ENCODE measurements around the gene HOTAIR.
A peak's percentile ranks its signal among the peaks of the same experiment; 100 is the strongest.

The HOTAIR gene

DNA sequence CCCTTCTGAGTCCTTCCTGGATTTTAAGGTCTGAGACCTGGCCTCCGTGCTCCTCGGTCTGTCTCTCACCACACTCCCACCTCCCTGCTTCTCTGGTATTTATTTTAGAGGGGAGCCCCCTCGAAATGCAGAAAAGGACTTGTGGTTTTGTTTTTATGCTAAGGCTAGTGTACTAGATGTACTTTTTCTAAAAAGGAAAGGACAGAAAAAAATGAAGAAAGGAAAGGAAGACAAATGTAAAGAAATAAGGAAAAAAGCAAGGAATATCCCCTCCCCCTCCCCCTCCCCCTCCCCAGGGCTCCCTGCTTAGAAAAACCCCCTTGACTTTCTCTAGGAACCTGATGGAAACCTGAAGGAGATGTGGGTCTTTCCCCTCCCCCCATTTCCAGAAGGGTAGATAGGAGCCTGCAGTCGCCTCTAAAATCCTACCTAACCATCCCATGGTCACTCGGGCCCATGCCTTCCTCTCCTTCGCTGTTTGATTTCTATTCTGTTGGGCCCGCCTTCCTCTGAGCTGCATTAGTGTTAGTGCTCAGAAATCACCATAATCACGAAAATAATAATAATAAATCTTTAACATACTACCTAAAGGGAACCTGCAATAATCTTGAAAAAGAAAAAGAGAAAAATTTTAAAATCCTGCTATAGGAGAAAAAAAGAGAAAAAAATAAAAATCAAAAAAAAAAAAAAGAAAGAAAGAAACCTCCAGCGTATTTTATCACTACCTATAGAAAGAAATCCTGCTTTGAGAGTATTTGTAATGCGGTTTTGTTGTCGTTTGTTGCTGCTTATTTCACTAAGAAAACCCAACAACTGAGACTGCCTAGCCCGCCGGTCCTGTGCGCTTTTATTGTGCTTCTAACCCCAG is 37.1 kb upstream of the HOTAIR start:
- DNase-seq (ENCODE audit: low read depth), result no peak

DNA sequence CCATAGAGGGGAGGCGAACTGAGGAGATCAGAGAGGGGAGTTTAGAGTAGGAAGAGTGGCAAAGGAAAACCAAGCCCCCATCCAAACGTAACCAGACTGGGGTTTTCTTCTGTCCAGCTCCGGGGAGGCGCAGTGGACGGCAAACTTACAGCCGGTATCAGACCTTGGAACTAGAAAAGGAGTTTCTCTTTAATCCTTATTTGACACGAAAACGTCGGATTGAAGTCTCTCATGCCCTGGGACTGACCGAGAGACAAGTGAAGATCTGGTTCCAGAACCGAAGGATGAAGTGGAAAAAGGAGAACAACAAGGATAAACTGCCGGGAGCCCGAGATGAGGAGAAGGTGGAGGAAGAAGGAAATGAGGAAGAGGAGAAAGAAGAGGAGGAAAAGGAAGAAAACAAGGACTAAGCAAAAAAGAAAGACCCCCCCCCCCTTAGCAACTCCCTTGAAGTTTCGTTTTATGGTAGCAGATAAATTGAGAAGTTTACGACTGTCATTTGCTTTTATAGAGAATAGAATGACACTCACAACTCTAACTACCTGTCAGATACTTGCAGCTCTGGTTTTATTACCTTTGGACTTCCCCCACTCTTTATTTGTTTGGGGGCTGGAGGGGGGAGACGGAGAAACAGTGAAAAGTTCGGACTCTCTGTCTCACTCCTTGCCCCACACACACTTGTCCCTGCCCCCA is 36.4 kb upstream of the HOTAIR start:
- no peak for DNase-seq (ENCODE audit: low read depth)

DNA sequence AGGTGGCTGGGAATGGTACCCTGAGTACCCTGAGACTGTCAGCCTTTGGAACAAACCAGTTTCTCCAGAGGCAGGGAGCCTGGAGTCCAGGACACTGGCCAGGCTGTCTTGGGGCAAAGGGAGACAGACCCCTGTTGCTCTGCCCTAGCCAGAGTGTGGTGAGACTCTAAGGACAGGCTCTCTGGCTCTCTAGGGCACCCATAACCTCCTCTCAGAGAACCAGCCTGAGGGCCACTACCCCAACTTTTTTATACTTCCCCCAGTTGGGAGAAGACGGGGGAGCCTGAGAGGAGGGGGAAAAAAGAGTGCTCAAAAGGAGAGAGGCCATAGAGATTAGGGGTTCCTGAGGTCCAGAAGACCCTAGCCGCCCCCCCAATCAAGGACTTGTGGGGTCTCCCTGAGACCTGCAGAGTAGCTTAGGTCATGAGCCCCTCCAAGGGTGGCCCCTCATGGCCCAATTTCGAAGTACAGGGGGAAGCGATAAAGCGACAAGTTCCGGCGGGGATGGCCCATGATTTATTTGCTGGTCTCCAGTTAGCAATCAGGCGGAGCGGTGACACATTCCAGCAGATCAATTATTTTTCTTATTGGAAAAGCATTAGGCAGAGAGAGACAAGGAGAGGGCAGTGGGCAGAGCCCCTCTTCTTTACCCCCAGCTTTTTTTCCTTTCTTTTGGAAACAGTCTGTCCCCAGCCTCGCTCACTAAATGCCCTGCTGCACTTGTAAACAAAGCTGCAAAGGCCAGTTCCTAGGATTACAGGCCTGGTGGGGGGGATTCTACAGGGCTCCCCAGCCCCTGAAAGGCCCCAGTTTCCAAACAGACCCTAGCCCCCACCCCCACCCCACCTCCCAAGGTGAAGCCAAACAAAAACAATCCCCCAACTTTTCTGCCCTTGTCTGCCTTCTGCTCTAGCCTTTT is 35.6 kb upstream of the HOTAIR start:
- no peak for DNase-seq (ENCODE audit: low read depth)

DNA sequence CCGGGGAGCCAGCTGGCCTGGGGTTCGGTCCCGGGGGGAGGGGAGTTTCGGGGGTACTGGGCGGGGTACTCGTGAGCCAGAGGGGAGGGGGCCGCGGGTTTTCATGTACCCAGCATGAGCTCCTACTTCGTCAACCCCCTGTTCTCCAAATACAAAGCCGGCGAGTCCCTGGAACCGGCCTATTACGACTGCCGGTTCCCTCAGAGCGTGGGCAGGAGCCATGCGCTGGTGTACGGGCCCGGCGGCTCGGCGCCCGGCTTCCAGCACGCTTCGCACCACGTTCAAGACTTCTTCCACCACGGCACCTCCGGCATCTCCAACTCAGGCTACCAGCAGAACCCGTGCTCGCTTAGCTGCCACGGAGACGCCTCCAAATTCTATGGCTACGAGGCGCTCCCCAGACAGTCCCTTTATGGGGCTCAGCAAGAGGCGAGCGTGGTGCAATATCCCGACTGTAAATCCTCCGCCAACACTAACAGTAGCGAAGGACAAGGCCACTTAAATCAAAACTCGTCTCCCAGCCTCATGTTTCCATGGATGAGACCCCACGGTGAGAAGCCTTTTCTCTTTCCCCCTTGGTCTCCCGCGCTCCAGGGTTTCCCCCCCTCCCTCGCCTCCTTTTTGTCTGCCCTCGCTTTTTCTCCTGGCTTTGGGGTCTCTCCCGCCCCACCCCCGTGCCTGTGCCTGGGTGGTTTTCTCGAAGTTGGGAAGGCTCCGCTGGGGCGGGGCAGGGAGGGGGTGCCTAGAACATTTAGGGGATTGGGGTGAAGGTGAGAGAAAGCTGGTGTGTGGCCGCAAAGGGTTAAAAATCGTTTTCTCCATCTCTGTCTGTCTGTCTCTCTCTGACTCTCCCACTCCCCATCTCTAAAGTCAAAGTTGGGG is 34.7 kb upstream of the HOTAIR start:
- no peak for DNase-seq (ENCODE audit: low read depth)

DNA sequence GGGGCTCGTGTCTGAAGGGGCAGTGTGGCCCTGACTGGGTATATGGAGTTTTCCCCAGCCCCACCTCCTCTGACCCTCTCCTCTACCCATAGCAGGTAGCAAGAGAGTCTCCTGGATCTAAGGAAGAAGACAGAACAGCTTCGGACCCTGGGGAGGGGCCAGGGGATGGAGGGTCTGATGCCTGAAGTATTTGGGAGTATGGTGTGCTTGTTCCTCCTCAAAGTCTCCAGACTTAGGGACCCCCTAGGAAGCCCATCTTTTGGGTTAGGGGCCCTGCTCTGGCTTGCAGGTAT is 33.5 kb upstream of the HOTAIR start:
- no peak for DNase-seq (ENCODE audit: low read depth)

DNA sequence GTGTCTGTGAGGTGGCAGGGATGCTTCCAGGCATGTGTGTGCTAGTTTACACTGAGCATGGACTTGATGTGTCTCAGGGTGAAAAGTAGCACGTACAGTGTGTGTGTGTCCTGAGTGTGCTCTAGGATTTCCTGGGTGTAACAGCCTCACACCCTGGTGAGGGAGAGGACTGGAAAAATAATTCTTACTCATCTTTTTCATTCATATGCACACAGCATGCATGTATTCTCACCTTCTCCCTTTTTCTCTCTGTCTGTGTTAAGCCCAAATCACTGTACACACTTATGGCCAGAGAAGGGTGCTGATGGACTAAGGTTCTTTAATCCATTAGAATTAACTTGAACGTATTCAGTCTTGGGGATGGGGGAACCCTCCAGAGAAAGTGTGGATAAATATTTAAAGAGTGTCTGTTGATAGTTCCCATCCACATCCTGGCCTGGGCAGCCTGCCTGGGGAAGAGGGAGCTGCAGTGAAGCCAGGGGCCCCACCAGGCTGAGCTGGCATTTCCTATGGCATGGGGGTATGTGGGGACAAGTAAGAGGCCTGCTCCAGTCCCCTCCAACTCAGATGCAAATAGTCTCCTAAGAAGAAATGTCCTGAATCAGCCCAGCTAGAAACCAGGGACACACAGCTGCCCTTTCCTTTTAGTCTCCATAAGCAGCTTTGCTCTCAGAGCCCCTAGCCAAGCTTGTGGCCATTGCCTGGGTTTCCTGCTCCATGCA is 32.9 kb upstream of the HOTAIR start:
- DNase-seq (ENCODE audit: low read depth), result no peak

DNA sequence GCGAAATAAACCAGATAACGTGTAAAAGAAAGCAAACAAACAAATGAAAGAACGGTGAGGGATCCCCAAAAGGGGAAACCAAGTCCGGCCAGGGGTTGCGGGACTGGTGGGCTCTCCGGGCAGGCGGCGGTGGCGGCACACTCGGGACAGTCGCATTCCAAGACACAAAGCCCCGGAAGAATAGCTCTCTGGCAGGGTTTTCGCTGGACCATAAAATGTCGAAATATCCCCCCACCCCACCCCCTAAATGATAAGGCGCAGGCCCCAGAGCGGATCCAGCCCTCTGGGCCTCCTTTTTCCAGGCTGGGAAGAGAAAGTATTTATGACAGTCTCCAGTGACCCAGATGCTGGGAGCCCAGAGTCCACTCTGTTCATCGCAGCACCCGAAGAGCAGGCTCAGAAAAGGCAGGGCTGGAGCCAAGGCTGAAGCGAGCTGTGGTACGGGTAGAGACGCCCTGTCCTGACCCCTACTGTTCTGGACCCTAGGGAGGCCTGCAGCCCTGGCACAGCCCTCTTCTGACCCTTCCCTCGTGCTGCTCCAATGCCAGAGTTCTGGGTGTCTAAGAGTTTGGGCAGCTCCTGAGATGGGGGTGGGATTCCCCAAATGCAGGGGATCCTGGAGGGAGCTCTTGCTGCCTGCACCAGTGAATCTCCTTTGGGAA is 31.9 kb upstream of the HOTAIR start:
- DNase-seq (ENCODE audit: low read depth), result no peak

DNA sequence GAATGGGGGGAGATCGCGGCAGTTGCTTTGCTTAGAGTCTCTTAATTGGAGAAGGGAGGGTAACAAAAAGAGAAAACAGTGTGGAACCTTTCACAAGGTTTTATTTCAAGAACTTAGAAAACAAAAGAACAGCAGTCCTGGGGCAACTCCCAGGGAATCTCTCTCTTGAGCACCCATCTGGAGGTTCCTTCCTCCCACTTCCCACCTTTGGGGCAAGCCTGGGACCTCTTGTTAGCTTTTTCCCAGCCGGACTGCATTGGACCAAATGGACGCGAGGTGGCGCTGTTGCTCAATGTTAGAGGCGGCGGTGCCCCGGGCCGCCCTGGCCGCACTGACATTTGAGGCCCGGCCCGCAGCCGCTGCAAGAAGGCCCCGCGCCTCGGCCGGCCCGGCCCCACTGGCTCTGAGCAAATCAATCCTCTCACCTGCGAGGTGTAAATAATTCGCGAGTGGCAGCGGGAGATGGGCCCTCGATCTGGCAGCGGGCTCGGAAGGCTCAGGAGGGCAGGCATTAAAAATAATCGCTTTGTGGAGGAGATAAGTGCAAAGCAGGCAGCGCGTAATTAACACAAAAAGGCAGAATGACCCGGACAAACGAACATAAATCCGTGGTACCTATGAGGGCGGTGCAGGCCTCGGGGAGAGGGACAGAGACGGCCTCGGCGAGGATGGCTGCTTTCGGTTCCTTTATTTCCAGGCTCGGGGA is 31.3 kb upstream of the HOTAIR start:
- peak; percentile 74 for DNase-seq (ENCODE audit: low read depth)

DNA sequence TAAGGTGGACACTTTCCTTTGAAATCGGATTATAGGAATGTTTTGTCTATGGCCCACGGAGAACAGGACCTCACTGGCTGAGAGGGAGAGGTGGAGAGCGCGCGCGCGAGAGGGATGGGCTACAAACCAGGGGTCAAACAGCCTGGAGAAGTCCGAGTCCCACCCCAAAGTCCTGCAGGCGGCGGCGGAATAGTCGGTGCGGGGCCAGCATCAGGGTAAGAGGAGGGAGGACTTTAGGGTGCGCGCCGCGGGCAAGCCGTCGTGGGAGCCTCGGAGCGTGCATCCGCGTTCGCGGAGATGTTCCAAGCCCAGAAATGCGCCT is 30.7 kb upstream of the HOTAIR start:
- no peak for DNase-seq (ENCODE audit: low read depth)

DNA sequence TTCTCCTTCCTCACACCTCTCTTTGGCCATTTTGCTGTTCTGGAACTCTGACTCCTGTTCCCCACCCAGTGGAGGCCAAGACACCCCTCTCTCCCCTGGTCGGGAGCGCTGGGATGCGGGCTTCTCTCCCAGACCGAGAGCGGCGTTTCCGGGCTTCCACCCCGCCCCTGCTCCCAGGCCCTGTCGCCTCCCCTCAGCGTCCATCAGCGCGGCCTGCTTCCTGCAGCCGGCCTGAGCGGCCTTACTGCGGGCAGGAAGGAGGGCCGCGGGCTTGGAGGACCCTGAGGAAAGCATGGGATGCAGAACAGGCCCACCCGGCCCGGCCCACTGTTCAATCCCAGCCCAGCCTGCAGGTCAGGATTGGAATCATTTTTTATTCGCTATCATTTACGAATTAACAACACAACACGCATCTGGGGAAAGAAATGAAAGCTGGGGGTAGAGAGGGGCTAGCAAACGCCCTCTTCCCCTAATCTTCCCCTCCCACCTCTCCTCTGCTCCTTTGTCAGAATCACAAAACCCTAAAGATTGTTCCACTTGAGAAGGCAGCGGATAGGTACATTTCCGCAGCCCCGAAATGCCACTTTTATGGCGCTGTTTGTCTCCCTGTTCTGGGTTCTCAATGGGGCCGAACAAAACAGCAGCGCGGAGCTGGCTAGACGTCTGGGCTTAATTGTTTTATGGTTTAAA is 30.2 kb upstream of the HOTAIR start:
- no peak for DNase-seq (ENCODE audit: low read depth)

DNA sequence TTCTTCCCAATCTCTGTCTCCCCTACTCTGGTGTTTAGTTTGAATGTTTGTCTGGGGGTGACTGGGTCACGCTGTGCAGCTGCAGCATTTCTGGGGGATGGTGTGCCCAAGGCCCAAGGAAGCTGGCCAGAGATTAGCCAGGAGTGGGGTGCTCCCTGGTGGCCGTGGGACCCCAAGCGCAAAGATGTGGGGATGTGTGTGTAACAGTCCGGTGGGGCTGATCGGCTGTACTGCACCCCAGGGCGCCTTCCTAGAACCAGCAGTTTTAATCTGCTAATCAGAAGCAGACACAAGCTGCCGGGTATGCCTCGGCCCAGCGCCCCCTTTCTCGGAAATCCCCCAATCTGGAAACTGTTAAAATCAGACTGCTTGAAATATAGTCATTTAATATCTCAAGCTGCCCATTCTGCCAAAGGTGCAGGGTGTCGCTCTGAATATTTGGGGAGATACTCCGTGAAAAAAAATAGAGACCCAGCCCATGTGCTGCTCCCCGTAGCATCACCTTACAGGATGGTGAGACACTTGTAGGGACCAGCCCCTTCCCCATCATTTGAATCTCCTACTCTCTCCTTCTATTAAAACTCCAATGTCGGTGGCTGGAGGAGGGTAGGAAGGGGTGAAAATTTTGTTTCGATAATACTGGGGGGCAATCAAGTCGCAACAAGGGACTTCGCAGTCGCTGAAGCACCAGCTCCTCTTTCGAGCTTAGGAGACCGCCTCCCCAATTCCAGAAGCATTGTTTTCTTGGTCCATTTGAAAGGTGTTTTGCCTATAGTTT is 29.5 kb upstream of the HOTAIR start:
- no peak for DNase-seq (ENCODE audit: low read depth)

DNA sequence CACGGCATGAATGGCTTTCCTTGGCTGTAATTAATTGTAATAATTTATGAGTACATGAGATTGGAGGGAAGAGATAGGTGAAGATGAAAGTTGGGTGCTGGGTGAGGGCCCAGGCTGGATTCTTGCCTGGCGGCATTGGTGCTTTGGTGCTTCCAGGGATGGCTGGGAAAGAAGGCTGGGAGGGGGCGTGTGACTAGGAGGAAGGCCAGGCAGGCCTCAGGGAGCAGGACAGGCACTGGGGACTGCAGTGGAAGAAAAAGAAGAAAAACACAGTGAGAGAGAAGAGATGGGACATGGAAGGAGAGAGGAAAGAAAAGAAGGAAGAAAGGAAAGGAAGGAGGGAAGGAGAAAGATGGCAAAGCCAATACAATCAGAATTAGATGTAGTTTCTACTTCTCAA is 28.9 kb upstream of the HOTAIR start:
- no peak for DNase-seq (ENCODE audit: low read depth)

DNA sequence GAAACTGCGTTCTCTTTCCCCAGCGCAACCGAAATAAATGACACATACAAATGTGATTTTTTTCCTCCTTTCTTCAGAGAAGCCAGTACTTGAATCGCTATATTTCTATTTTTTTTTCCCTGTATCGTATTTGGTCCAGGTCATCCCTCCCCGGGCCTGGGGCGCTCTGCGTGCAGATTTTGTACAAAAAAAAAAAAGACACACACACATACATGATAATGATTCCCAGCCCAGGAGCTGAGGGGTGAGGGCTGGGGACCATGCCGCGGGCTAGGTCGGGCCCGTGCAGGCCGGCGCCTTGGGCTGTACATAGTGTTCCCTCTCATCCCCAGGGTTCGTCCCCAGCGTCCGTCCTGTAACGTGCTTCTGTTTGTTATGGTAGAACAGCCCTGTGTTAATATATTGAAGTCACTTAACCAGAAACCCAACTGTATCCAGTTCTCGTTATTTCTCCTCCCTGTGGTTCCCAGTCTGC is 28.2 kb upstream of the HOTAIR start:
- no peak for DNase-seq (ENCODE audit: low read depth)

DNA sequence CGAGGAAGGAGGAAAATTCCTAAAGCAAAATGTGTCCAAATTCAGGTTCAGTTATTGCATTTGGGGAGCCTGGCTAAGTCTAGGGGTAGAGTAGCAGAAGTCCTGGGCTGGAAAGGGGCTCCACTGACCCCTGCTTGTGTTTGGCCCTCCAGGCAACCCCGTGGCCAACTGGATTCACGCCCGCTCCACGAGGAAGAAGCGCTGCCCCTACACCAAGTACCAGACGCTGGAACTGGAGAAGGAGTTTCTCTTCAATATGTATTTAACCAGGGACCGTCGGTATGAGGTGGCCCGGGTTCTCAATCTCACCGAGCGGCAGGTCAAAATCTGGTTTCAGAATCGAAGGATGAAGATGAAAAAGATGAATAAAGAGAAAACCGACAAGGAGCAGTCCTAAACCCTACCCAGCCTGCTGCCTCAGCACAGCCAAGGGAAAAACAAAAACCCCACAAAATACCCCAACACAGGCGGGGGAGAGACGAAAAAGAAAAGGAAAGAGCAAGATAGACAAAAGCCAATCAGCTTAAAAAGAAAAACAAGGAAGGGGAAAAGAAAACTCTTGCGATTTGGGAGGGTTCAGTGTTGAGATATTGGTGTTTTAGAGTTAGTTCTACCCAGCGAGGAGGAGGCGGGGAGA is 27.6 kb upstream of the HOTAIR start:
- no peak for DNase-seq (ENCODE audit: low read depth)

DNA sequence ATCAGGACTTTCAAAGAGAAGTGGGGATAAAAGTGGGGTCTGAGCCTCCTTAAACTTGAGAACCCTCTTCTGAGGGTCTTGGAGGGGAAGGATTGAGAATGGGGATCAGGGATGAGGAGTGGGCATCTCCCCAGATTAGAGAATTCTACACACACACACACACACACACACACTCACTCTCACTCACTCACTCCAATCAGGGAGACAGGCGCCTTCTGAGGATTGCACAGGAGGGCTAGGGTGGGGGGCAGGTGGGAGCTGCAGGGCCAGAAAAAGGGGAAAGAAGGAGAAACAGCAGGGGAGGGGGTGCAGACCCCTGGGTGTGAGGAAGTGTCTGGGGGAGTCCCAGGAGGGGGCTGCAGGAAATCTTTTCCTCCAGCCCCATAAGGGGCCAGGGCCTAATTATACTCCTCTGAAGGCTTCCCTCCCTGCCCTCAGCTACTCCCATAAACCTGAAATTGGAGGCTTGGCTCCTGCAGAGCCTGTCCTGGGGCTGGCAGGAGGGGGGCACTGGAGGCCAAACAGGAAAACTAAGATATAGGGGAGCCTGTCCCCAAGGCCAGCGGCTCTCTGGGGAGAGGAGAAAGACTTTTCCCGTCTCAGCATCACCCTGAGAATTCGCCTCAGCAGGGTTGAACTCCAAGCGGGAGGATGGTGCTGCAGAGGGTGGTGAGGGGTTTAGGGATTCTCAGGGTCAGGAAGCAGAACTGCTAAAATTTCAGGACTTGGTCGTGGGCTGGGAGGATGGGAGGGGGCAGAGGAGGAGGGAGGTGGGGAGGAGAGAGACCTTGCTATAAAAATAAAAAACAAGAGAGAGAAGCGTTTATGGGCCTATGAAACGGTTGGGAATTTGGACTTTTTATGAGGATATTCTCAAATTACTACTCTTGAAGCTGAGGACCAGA is 26.8 kb upstream of the HOTAIR start:
- DNase-seq (ENCODE audit: low read depth), result no peak

DNA sequence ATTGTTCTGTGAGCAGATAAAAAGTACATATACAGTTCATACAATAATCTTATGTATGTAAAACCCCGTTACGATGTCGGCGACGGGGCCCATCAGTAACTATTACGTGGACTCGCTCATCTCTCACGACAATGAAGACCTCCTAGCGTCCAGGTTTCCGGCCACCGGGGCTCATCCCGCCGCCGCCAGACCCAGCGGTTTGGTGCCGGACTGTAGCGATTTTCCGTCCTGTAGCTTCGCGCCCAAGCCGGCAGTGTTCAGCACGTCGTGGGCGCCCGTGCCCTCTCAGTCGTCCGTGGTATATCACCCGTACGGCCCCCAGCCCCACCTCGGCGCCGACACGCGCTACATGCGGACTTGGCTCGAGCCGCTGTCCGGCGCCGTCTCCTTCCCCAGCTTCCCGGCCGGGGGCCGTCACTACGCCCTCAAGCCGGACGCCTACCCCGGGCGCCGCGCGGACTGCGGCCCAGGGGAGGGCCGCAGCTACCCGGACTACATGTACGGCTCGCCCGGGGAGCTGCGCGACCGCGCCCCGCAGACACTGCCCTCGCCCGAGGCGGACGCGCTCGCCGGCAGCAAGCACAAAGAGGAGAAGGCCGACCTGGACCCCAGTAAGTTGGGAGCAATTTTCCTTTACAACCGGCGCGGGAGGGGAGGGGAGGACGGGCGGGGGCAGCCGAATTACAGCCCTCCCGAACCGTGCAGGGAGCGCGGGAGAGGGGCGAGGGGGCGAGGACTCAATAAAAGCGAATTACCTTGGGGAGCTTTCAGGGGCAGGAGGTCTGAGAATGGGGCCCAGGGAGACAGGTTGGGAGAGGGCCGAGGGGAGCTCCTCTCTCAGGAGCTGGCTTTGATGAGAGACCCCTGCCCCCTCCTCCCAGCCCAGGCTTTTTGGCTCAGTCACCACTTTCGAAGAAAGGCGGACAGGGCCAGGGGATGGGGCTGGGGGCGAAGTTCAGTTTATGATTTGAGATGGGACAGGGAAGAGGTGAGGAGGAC is 25.7 kb upstream of the HOTAIR start, which contains the start of gene HOXC9:
HOXC9 (plus strand) TSS at position 46 of the 999 bp plus-strand sequence; CDS start at position 74, 28 bp downstream.
- DNase-seq (ENCODE audit: low read depth), result no peak
